Progenitor cell of endocrine pancreas (in vitro differentiated cells): ENCODE results near the gene CBARP. TPM values are rescaled to one million over a fixed set of nuclear protein-coding genes. Genes with fewer than 3 reads are reported as not detected.

Experiments used
- DNase-seq: peaks from one replicate; pipeline ENCODE4 v3.0.0; 2021; ENCODE audit warnings: low spot score; ENCODE audit not compliant: unreplicated experiment
- H3K27ac Mint-ChIP-seq: 2 replicates; pipeline ENCODE4 v1.8.0; 2021; ENCODE audit warnings: mild to moderate bottlenecking, moderate library complexity, mixed read lengths
- H3K27me3 Mint-ChIP-seq: 2 replicates; pipeline ENCODE4 v1.8.0; 2021; ENCODE audit warnings: mixed read lengths
- H3K36me3 Mint-ChIP-seq: 2 replicates; pipeline ENCODE4 v1.8.0; 2022; ENCODE audit warnings: mixed read lengths; ENCODE audit not compliant: insufficient read depth
- H3K4me1 Mint-ChIP-seq: 2 replicates; pipeline ENCODE4 v1.8.0; 2021; ENCODE audit warnings: low read depth, mixed read lengths
- H3K4me3 Mint-ChIP-seq: 2 replicates; pipeline ENCODE4 v1.8.0; 2021; ENCODE audit warnings: low read depth, mild to moderate bottlenecking, moderate library complexity, mixed read lengths
- H3K9me3 Mint-ChIP-seq: 2 replicates; pipeline ENCODE4 v1.8.0; 2021; ENCODE audit warnings: low read depth, mixed read lengths
- CTCF ChIP-seq: fragments of 200-600 bp; sonication (generic); IDR thresholded peaks from one replicate; pipeline ENCODE4 v1.5.0; 2021; ENCODE audit warnings: antibody characterized with exemption, mild to moderate bottlenecking; ENCODE audit not compliant: unreplicated experiment
- long read RNA-seq: library from polyadenylated mRNA; unstranded; transcript quantifications from one replicate; pipeline ENCODE4 v2.0.0, GENCODE V29; 2020
- total RNA-seq: library from RNA; stranded (reverse); gene quantifications from 2 replicates; pipeline ENCODE4 v1.2.1, GENCODE V29; 2021

Gene CBARP
- 12.4 and 13.0 TPM in 2 replicates for total RNA-seq
- long read RNA-seq = 0 reads

GRCh38 chr19:1237754-1238368 lies at the start of gene CBARP:
Gene CBARP (minus strand): TSS chr19:1238005. CDS start chr19:1236100, 1,905 bp downstream.
- H3K9me3 Mint-ChIP-seq = no peaks in the 10 kb centered on the region
- peak within 1 kb of the TSS; percentile 89 for H3K27ac Mint-ChIP-seq
- H3K27me3 Mint-ChIP-seq = no peaks in the 10 kb centered on the region
- peak within 1 kb of the TSS; percentile 76 for H3K4me3 Mint-ChIP-seq
- peaks cover 11% of the 10 kb centered on the region for H3K4me1 Mint-ChIP-seq
- TF ChIP-seq CTCF = no peak
- no peaks in the 10 kb centered on the region for H3K36me3 Mint-ChIP-seq
- DNase-seq = no peak

GRCh38 chr19:1286487-1287353 lies 48.9 kb upstream of the CBARP start:
- TF ChIP-seq CTCF = no peak
- Mint-ChIP-seq H3K27me3 (peaks cover 2% of the 10 kb centered on the region), H3K4me1 (peaks cover 10% of the 10 kb centered on the region), H3K36me3 (no peaks in the 10 kb centered on the region), H3K9me3 (no peaks in the 10 kb centered on the region), H3K4me3 (peak overlapping the region; percentile 81), H3K27ac (peak overlapping the region; percentile 74)
- no peak for DNase-seq

- Mint-ChIP-seq H3K4me1 (peaks cover 10% of the 10 kb centered on the region), H3K27ac (peak within 1 kb of the TSS; percentile 80), H3K9me3 (no peaks in the 10 kb centered on the region), H3K27me3 (peaks cover 2% of the 10 kb centered on the region), H3K36me3 (no peaks in the 10 kb centered on the region), H3K4me3 (peak within 1 kb of the TSS; percentile 81)
- TF ChIP-seq CTCF = no peak
- no peak for DNase-seq
These were observed 48.0 kb upstream of the CBARP start, which contains the start of gene EFNA2 for GRCh38 chr19:1285737-1286360. Gene EFNA2 (plus strand): TSS chr19:1285873. CDS start chr19:1286169, 296 bp downstream.

GRCh38 chr19:1284979-1285736 lies 47.4 kb upstream of the CBARP start:
- Mint-ChIP-seq H3K4me3 (peak overlapping the region; percentile 73), H3K4me1 (peaks cover 10% of the 10 kb centered on the region), H3K27me3 (peaks cover 2% of the 10 kb centered on the region), H3K27ac (peak overlapping the region; percentile 80), H3K36me3 (no peaks in the 10 kb centered on the region), H3K9me3 (no peaks in the 10 kb centered on the region)
- DNase-seq = no peak
- no peak for TF ChIP-seq CTCF
